ENCODE results near the gene WLS. TPM values are rescaled to one million over a fixed set of nuclear protein-coding genes. Genes with fewer than 3 reads are reported as not detected.

Gene WLS
- total and polyA plus RNA-seq, 2 experiments from 2014 or later, result 0.87 to 1.2 TPM

DNA sequence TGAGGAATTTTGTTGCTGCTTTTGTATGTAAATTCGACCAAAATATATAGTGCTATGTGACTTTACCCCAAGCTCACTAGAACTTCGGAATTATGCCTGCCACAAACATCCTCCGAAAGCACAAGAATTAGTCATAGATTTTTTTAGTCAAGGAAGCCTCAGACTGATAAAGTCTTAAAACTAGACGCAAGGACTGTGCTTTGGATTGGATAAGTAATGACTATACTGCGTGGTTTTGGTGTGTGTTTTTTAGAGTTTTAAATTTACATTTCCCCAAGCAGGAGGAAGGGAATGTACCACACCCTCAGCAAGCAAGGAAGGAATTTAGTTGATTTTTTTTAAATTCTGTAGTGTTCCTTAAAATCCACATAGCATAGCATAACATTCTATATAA, 10.3 kb downstream of the WLS start:
- Mint-ChIP-seq H3K4me1 (peaks cover 11% of the 10 kb centered on the region; the same call in 2 of the 3 replicates), H3K4me3 (no peak overlapping the region)
- ATAC-seq, result no peak

More for the DNA sequence above, 10.3 kb downstream of the WLS start:
- no peak overlapping the region for H3K4me3 ChIP-seq
- no peak overlapping the region for H2AFZ ChIP-seq
- no peaks in the 10 kb centered on the region for H3K36me3 ChIP-seq (ENCODE audit: insufficient read depth)
- no peak for TF ChIP-seq NANOG (IDR thresholded peaks at IDR 0.05; ENCODE audit: borderline replicate concordance)
- no peak for TF ChIP-seq EZH2 (IDR thresholded peaks at IDR 0.05; ENCODE audit: low read depth, unreplicated experiment)
- TF ChIP-seq CREB1 (CRISPR knock-in tag; IDR thresholded peaks at IDR 0.05; ENCODE audit: low read depth), result no peak
- no peak for TF ChIP-seq STAT1 (IDR thresholded peaks at IDR 0.05; ENCODE audit: unreplicated experiment)
- TF ChIP-seq, protein P1, sequence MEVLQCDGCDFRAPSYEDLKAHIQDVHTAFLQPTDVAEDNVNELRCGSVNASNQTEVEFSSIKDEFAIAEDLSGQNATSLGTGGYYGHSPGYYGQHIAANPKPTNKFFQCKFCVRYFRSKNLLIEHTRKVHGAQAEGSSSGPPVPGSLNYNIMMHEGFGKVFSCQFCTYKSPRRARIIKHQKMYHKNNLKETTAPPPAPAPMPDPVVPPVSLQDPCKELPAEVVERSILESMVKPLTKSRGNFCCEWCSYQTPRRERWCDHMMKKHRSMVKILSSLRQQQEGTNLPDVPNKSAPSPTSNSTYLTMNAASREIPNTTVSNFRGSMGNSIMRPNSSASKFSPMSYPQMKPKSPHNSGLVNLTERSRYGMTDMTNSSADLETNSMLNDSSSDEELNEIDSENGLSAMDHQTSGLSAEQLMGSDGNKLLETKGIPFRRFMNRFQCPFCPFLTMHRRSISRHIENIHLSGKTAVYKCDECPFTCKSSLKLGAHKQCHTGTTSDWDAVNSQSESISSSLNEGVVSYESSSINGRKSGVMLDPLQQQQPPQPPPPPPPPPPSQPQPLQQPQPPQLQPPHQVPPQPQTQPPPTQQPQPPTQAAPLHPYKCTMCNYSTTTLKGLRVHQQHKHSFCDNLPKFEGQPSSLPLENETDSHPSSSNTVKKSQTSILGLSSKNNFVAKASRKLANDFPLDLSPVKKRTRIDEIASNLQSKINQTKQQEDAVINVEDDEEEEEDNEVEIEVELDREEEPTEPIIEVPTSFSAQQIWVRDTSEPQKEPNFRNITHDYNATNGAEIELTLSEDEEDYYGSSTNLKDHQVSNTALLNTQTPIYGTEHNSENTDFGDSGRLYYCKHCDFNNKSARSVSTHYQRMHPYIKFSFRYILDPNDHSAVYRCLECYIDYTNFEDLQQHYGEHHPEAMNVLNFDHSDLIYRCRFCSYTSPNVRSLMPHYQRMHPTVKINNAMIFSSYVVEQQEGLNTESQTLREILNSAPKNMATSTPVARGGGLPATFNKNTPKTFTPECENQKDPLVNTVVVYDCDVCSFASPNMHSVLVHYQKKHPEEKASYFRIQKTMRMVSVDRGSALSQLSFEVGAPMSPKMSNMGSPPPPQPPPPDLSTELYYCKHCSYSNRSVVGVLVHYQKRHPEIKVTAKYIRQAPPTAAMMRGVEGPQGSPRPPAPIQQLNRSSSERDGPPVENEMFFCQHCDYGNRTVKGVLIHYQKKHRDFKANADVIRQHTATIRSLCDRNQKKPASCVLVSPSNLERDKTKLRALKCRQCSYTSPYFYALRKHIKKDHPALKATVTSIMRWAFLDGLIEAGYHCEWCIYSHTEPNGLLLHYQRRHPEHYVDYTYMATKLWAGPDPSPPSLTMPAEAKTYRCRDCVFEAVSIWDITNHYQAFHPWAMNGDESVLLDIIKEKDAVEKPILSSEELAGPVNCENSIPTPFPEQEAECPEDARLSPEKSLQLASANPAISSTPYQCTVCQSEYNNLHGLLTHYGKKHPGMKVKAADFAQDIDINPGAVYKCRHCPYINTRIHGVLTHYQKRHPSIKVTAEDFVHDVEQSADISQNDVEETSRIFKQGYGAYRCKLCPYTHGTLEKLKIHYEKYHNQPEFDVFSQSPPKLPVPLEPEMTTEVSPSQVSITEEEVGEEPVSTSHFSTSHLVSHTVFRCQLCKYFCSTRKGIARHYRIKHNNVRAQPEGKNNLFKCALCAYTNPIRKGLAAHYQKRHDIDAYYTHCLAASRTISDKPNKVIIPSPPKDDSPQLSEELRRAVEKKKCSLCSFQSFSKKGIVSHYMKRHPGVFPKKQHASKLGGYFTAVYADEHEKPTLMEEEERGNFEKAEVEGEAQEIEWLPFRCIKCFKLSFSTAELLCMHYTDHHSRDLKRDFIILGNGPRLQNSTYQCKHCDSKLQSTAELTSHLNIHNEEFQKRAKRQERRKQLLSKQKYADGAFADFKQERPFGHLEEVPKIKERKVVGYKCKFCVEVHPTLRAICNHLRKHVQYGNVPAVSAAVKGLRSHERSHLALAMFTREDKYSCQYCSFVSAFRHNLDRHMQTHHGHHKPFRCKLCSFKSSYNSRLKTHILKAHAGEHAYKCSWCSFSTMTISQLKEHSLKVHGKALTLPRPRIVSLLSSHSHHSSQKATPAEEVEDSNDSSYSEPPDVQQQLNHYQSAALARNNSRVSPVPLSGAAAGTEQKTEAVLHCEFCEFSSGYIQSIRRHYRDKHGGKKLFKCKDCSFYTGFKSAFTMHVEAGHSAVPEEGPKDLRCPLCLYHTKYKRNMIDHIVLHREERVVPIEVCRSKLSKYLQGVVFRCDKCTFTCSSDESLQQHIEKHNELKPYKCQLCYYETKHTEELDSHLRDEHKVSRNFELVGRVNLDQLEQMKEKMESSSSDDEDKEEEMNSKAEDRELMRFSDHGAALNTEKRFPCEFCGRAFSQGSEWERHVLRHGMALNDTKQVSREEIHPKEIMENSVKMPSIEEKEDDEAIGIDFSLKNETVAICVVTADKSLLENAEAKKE (CRISPR knock-in tag; IDR thresholded peaks at IDR 0.05), result no peak
- TF ChIP-seq, protein P2, sequence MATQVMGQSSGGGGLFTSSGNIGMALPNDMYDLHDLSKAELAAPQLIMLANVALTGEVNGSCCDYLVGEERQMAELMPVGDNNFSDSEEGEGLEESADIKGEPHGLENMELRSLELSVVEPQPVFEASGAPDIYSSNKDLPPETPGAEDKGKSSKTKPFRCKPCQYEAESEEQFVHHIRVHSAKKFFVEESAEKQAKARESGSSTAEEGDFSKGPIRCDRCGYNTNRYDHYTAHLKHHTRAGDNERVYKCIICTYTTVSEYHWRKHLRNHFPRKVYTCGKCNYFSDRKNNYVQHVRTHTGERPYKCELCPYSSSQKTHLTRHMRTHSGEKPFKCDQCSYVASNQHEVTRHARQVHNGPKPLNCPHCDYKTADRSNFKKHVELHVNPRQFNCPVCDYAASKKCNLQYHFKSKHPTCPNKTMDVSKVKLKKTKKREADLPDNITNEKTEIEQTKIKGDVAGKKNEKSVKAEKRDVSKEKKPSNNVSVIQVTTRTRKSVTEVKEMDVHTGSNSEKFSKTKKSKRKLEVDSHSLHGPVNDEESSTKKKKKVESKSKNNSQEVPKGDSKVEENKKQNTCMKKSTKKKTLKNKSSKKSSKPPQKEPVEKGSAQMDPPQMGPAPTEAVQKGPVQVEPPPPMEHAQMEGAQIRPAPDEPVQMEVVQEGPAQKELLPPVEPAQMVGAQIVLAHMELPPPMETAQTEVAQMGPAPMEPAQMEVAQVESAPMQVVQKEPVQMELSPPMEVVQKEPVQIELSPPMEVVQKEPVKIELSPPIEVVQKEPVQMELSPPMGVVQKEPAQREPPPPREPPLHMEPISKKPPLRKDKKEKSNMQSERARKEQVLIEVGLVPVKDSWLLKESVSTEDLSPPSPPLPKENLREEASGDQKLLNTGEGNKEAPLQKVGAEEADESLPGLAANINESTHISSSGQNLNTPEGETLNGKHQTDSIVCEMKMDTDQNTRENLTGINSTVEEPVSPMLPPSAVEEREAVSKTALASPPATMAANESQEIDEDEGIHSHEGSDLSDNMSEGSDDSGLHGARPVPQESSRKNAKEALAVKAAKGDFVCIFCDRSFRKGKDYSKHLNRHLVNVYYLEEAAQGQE (IDR thresholded peaks at IDR 0.05; ENCODE audit: unreplicated experiment), result no peak
- no peak for TF ChIP-seq JUNB (IDR thresholded peaks at IDR 0.05; ENCODE audit: unreplicated experiment)
- 0 out of 2 replicates have a peak, but pooled peaks cover 4% of the 10 kb centered on the region for H4K20me1 ChIP-seq (replicated peaks; ENCODE audit: insufficient read depth)
- DNase-seq (ENCODE audit: low spot score), result no peak
- no peaks in the 10 kb centered on the region for H3F3A ChIP-seq (replicated peaks; ENCODE audit: low read depth)
- H3K27me3 ChIP-seq (ENCODE audit: insufficient read depth), result peaks cover 35% of the 10 kb centered on the region
- no peak overlapping the region for H3K27ac ChIP-seq (ENCODE audit: low read depth)
- no peak overlapping the region for H3K4me2 ChIP-seq
- H3K27ac Mint-ChIP-seq, result no peak overlapping the region
- H3K4me1 ChIP-seq (ENCODE audit: insufficient read depth), result peaks cover 13% of the 10 kb centered on the region
- H3K79me2 ChIP-seq (replicated peaks; ENCODE audit: insufficient read depth), result no peaks in the 10 kb centered on the region
- H3K9me2 ChIP-seq (ENCODE audit: insufficient read depth), result no peaks in the 10 kb centered on the region
- no peaks in the 10 kb centered on the region for H3K9me3 Mint-ChIP-seq
- H3K36me3 Mint-ChIP-seq (ENCODE audit: low read depth), result no peaks in the 10 kb centered on the region
- H3K27me3 Mint-ChIP-seq (ENCODE audit: insufficient read depth, low read depth, poor library complexity), result peaks cover 7% of the 10 kb centered on the region
